ENCODE data around the gene ASTN2. TPM values are rescaled to one million over a fixed set of nuclear protein-coding genes. Genes with fewer than 3 reads are reported as not detected.
"Not testable (repeated sequence)": the region's sequence is repeated elsewhere in the genome, so short reads cannot be mapped to it uniquely, and the experiment has no call there.

ASTN2 gene
- total RNA-seq, 1 experiment from 2014 or later = 8.0 TPM

DNA sequence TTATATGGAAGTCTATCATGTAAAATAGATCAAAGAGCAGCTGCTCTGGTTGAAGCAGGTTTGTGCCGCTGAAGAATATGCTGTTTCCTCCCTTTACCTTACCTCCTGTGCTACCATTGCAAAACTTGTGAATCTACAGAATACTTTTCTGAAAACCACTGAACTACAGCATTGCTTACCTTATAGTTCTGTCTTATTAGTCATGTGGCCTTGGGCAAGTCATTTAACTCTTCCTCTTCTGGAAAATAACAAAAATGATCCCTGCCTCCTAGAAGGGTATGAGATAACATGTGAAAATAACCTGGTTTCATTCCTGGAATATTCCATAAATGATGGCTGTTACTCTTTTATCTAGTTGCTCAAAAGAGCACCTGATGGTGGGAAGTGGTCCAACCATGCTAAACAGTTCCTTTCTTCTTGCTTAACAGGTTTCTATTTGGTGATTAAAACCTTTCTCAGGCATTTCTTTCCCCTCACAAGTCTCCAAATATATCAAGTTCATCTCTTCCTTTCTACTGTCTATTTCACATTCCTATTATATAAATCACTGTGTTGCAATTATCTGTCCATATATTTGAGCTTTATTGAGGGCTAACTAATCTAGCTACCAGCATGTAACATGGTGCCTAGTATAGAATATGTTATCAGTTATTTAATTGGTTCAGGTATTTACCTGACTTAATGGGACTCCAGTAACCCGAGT lies 712.8 kb downstream of the ASTN2 start:
- Histone ChIP-seq H3K9me3 (no peaks in the 10 kb centered on the region), H3K4me3 (no peak overlapping the region), H3K36me3 (peaks cover 56% of the 10 kb centered on the region), H3K27me3 (no peaks in the 10 kb centered on the region)
- no peak for DNase-seq

DNA sequence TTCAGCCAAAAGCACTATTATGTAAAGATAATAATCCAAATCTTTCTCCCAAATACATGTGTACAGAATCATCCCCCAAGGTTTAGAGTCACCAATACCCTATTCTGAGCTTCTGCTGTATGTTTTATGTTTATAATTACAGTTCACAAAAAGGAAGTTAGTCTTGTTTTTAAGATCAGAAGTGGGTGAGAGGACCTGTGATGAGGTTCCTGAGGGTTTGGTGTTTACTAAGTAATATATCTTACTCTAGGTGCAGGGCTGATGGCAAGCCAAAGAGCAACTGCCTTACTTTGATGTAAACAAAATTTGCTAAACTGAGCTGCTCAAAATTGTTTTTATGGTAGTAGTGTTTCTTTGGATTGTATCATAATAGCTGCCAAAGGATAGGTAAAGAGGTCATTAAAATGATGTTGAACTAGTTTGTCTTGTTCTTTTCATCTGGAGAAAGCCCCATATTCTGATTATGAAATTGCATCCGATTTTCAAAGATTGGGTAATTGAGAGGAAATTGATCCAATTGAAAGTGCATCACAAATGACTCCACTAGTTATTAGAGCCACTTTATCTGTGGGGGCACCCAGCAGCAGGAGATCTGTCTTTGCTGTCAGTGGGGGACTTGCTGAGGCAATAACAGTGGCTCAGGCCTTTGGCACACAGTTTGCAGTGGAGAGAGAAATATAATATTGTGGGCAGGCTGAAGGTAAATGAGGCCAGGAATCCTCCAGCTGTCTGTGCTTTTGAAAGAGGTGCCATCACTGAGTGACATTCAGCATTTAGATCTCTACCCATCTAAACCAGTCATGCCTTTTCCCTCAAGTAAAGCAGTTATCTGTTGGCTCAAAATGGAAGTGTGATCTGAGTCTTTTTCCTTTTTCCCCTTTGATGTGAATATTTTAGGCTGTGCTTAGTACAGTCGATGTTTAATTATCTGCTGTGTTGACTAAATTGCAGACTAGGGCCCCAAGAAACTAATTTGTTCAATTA lies 713.7 kb downstream of the ASTN2 start:
- Histone ChIP-seq H3K27me3 (no peaks in the 10 kb centered on the region), H3K4me3 (no peak overlapping the region), H3K36me3 (peaks cover 57% of the 10 kb centered on the region), H3K9me3 (no peaks in the 10 kb centered on the region)
- DNase-seq = no peak

DNA sequence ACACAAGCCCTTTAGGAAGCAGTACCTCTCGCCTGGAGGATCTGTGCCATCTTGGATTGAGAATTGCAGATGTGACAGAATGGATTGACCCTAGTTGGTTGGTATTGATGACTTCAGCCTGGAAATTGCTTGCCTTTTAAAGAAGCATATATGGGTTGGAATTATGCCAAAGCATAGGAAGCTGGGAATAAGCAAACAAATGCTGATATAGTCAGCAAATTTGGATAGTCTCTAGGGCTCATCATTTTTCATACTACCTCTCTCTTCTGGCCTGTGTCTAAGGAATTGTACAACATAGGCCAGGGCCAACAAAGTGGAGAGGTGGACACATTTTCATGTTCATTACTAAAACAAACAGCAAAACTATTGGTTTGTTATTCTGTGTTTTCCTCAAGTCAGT lies 714.6 kb downstream of the ASTN2 start:
- H3K9me3 ChIP-seq = no peaks in the 10 kb centered on the region
- no peaks in the 10 kb centered on the region for H3K27me3 ChIP-seq
- peaks cover 61% of the 10 kb centered on the region for H3K36me3 ChIP-seq
- no peak for DNase-seq
- no peak overlapping the region for H3K4me3 ChIP-seq

DNA sequence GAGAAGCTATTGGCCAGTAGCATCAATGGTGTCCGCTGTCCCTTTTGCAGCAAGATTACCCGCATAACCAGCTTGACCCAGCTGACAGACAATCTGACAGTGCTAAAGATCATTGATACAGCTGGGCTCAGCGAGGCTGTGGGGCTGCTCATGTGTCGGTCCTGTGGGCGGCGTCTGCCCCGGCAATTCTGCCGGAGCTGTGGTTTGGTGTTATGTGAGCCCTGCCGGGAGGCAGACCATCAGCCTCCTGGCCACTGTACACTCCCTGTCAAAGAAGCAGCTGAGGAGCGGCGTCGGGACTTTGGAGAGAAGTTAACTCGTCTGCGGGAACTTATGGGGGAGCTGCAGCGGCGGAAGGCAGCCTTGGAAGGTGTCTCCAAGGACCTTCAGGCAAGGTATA lies 717.0 kb downstream of the ASTN2 start:
- Histone ChIP-seq H3K9me3 (no peaks in the 10 kb centered on the region), H3K27me3 (no peaks in the 10 kb centered on the region), H3K36me3 (peaks cover 75% of the 10 kb centered on the region), H3K4me3 (no peak overlapping the region)
- no peak for DNase-seq

DNA sequence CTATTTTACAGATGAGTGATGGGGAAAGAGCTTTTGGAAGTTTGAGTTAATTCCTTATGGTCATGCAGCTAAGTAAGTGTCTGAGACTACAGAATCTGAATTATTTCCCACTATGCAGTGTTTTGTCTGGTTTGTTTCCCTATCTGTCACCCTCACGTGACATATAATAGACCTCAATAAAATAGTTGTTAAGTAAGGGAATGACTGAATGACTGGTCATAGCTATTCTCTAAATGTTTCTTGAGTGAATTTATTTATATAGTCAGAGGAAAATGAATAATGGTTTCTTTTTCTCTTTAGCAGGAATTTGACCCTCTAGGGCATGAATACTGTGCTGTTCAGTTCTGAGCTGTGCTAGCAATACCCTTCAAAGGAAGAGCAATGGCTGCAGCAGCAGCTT lies 717.5 kb downstream of the ASTN2 start:
- Histone ChIP-seq H3K9me3 (no peaks in the 10 kb centered on the region), H3K27me3 (no peaks in the 10 kb centered on the region), H3K4me3 (no peak overlapping the region), H3K36me3 (peaks cover 70% of the 10 kb centered on the region)
- DNase-seq = no peak

DNA sequence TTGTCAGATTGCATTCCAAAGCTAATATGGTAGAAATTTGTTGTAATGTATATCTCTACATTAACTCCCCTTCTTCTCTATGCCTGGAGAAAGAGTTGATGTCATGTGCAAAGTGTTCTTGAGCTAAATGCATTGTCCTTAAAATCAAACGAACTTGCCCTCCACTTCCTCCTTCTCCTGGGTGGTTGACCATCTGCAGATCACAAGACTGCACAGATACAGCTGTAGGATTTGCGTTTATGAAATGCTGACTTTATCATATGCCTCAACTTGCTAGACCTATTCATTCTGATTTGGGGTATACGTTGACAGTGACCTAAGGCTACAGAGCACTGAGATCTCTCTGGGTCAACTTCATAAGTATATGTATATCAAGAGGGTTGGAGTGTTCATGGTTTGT lies 719.4 kb downstream of the ASTN2 start:
- Histone ChIP-seq H3K9me3 (no peaks in the 10 kb centered on the region), H3K27me3 (no peaks in the 10 kb centered on the region), H3K4me3 (no peak overlapping the region), H3K36me3 (peaks cover 54% of the 10 kb centered on the region)
- DNase-seq = no peak

DNA sequence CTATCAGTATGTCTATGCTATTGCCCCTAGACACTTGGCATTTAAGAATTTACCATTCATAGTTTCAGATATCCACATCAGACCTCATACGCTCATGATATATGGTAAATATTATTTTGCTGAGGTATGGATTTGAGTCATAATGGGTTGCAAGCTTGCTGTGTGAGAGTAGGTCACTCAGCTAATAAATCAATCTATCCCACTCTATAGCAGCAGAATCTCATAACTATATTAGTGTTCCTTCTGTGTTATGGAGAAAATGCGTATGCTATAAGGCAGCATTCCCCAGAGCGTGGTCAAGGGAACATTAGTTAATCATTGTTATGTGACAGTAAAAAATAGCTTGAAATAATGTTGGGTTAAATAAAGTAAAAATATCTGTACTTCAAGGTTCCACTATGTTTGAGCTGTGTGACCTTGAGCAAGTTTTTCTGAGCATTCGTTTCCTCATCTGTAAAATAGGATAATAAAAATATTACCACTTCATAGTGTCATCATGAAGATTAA lies 720.0 kb downstream of the ASTN2 start:
- no peak for DNase-seq
- Histone ChIP-seq H3K27me3 (no peaks in the 10 kb centered on the region), H3K9me3 (no peaks in the 10 kb centered on the region), H3K36me3 (peaks cover 54% of the 10 kb centered on the region), H3K4me3 (no peak overlapping the region)

DNA sequence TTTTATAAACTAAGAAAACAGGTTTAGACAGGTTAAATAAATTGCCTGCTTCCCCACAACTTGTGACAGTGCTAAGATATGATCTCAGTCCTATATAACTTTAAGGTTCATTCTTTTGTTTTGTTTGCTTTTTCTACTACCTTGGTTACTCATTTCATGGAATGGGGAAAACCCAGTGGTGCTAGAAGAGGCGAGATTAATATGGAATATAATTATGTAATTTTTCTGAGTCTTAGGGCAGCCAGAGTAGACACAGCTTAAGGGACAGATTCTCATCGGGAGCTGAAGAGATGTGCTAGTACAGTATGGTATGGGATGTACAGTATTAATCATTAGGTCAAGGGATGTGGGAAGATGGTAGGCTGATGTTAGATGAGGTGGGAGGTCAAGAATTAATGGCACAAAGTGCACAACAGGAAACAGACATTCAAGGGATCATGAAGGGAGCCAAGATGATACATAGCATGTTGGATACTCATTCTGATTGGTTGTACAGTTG lies 721.6 kb downstream of the ASTN2 start:
- no peak overlapping the region for H3K4me3 ChIP-seq
- H3K27me3 ChIP-seq = no peaks in the 10 kb centered on the region
- DNase-seq = no peak
- H3K9me3 ChIP-seq = no peaks in the 10 kb centered on the region
- H3K36me3 ChIP-seq = peaks cover 38% of the 10 kb centered on the region

DNA sequence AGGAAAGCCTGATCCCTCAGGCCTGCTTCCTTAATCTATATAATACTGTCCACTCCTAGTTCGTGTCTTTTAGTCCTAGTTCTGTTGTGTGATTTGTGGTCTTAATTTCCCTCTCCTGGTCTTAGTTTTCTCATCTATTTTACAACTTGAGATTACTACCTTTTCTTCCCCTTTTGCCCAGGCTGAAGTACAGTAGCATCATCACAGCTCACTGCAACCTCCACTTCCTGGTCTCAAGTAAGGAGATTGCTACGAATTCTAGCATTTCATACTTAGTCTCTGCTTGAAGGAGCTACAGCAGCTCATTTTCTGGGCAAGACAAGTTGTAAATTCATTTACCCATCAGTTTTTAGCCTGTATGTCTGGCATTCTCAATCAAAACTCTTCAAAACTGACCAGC lies 722.2 kb downstream of the ASTN2 start:
- peaks cover 32% of the 10 kb centered on the region for H3K36me3 ChIP-seq
- no peaks in the 10 kb centered on the region for H3K27me3 ChIP-seq
- no peak overlapping the region for H3K4me3 ChIP-seq
- no peaks in the 10 kb centered on the region for H3K9me3 ChIP-seq
- no peak for DNase-seq

DNA sequence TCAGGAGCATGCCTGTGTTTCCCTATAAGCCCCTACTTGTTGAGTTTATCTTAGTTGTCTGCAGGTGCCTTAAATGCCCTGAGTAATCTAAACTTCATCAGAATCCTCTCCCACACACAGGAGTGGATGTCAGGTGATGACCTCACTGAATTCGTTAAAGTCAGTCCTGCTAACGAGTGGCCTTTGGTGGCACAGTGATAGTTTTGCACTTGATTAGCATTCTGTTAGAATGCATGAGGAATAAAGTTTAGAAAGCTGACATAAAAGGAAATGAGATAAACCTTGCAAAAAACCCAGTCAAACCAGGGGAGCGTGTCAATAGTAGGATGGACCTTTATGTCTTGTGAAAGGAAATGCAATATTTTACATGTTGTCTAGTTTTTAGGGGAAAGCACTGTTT lies 723.2 kb downstream of the ASTN2 start:
- Histone ChIP-seq H3K4me3 (no peak overlapping the region), H3K9me3 (no peaks in the 10 kb centered on the region), H3K27me3 (no peaks in the 10 kb centered on the region), H3K36me3 (peaks cover 26% of the 10 kb centered on the region)
- DNase-seq = no peak

DNA sequence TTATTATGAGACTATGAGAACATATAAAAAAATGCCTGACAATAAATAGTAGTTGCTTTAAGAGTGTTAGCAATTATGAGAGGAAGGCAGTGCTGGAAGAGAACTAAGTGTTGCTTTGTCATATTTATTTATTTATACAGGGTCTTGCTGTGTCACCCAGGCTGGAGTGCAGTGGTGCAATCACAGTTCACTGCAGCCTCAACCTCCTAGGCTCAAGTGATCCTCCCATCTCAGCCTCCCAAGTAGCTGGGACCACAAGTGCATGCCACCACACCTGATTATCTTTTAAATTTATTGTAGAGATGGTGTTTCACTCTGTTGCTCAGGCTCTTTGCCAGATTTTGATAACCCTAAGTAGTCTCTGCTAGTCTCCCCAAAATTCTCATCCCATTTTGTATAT lies 724.1 kb downstream of the ASTN2 start:
- H3K36me3 ChIP-seq = peaks cover 26% of the 10 kb centered on the region
- not testable (repeated sequence) for DNase-seq, H3K4me3 ChIP-seq, H3K27me3 ChIP-seq, H3K9me3 ChIP-seq

DNA sequence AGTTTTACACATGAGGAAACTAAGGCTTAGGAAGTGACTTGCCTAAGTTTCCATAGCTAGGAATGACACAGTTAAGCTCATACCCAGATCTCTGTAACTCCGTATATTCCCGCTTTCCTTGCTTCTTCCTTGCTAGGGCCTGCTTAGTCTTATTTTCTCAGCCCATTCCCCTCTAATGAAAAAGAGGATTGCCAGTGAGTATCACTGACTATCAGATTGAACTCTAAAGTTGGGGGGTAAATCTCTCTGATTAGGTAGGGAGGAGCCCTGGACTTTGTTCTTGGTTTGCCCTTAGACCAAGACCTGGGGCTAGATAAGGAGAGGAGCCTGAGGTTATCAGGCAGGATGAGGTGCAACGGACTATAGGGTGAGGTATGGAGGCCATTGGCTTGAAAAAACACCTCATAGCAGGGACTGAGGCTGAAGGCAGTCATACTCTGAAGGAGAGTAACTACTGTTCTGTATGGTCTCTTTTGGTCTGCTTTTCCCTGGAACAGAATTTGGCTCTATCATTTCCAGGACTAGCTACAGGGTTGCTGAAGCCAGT lies 725.3 kb downstream of the ASTN2 start:
- Histone ChIP-seq H3K4me3 (no peak overlapping the region), H3K27me3 (no peaks in the 10 kb centered on the region), H3K9me3 (no peaks in the 10 kb centered on the region), H3K36me3 (peaks cover 15% of the 10 kb centered on the region)
- no peak for DNase-seq

DNA sequence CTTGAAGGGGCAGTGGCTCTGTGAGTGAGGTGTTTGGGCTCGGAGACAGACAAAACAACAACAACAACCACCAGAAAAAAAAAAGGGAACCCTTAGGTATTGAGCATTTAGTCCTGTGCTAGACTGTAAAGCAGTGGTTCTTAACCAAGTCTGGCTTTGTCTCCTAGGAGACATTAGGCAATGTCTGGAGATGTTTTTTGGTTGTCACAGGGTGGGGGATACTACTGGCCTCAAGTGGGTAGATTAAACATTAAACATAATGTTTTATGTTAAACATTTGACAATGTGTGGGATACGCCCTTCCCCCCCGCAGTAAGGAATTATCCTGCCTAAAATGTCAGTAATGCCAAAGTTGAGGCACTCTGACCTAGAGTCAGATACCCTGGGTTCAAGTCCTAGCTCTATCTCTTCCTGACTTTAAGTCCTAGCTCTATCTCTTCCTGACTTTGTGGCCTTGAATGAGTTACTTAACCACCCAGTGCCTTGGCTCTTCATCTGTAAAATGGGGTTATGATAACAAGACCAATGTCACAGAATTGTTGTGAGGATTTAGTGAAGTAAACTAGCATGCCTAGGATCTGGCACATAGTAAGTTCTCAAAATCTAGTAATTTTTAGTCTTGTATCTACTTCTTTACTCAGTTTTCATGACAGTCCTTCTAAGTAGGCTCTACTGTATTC lies 725.9 kb downstream of the ASTN2 start:
- DNase-seq = no peak
- peak overlapping the region; percentile 80; the same call in 1 of the 2 replicates for H3K4me3 ChIP-seq
- no peaks in the 10 kb centered on the region for H3K9me3 ChIP-seq
- H3K27me3 ChIP-seq = no peaks in the 10 kb centered on the region
- peaks cover 12% of the 10 kb centered on the region for H3K36me3 ChIP-seq

DNA sequence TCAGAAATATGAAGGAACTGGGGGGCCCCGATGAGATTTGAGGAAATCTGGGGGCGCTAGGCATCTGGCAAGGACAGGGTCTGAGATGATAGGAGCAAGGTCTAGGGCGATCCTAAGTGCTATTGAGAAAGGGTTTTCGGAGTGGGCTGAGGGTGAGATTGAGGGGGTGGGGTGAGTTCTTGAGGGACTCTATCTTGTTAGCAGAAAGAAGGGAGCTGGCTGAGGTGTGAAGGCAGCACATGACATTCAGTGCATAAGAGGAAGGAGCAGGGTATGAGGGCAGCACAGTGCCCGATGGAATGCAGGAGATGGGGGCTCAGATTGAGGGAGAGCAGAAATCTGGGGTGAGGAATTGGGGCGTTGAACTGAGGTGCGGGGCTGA lies 727.1 kb downstream of the ASTN2 start:
- H3K4me3 ChIP-seq = peak overlapping the region; percentile 80
- DNase-seq = no peak
- no peaks in the 10 kb centered on the region for H3K9me3 ChIP-seq
- H3K36me3 ChIP-seq = peaks cover 7% of the 10 kb centered on the region
- no peaks in the 10 kb centered on the region for H3K27me3 ChIP-seq

DNA sequence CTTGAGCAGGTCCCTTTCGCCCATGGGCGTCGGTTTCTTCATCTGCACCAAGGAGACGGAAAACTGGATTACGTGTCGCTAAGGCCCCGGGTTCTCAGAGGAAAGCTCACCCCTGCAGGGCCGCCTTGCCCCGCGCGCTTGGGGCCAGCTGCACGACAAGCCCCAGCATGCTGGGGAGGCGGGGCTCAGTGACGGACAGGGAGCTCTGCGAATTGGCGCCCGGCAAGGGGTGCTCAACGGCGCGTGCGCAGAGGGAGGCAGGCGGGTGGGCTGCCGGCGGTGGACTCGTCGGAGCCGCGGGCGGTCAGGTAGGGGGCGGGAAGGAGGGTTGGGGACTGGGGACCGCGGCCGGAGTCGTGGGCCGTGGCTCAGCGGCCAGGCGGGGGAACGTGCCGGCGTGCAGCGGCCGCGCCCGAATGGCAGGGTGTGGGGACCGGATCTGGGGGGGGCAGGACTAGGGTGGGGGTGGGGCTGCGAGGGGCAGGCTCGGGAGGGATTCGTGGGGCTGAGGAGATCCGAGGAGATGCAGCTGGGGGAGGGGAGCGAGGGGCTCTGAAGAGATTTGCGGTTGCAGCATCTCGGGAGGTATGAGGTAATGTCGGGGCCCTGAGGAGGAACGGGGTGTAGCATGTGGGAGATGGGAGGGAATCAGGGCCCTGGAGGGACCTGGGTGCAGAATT lies 727.6 kb downstream of the ASTN2 start, which contains the start of gene TRIM32:
Gene TRIM32, plus strand, starts transcription at position 232 of the 680 bp plus-strand sequence. CDS start 10,438 bp downstream, outside the sequence.
- H3K9me3 ChIP-seq = no peaks in the 10 kb centered on the region
- peaks cover 7% of the 10 kb centered on the region for H3K36me3 ChIP-seq
- no peaks in the 10 kb centered on the region for H3K27me3 ChIP-seq
- peak within 1 kb of the TSS; percentile 80 for H3K4me3 ChIP-seq
- DNase-seq = peak; percentile 94

DNA sequence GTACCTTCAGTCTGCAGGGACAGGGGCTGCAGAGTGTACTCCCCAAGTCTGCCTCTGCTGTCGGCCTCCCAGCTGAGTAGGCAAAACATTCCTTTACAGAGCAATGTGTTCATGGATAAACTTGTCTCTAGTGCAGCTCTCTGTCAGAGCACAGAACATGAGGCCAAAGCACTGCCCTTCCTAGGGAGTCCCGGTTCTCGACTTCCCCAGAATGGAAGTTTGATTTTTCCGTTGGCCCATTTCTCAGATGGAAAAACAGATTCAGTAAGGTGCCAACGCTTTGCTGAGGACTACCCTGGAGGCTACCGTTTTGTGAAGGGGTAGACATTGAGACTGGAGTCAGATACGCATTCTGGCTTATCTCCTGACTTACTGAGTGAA lies 728.2 kb downstream of the ASTN2 start:
- peak overlapping the region; percentile 80 for H3K4me3 ChIP-seq
- H3K9me3 ChIP-seq = no peaks in the 10 kb centered on the region
- peaks cover 7% of the 10 kb centered on the region for H3K36me3 ChIP-seq
- H3K27me3 ChIP-seq = no peaks in the 10 kb centered on the region
- DNase-seq = no peak
